Dermis blood vessel endothelial cell (primary cell): ENCODE results near the gene SYNCRIP. TPM values are rescaled to one million over a fixed set of nuclear protein-coding genes. Genes with fewer than 3 reads are reported as not detected.
"Not testable (repeated sequence)": the region's sequence is repeated elsewhere in the genome, so short reads cannot be mapped to it uniquely, and the experiment has no call there.

ENCODE experiments used
- DNase-seq: peaks from one replicate; pipeline ENCODE4 v3.0.0; 2010
- total RNA-seq: library from RNA; depleted of rRNA; stranded (reverse); fragments of >200 nt; gene quantifications from 2 replicates; pipeline ENCODE4 v1.2.3, GENCODE V29; 2014

Gene SYNCRIP
- total RNA-seq, 1 donor from 2014 or later = 70.6 TPM

- peak; percentile 33 for DNase-seq
Observed at GRCh38 chr6:85669735-85670194, 27.1 kb upstream of the SYNCRIP start.

DNA sequence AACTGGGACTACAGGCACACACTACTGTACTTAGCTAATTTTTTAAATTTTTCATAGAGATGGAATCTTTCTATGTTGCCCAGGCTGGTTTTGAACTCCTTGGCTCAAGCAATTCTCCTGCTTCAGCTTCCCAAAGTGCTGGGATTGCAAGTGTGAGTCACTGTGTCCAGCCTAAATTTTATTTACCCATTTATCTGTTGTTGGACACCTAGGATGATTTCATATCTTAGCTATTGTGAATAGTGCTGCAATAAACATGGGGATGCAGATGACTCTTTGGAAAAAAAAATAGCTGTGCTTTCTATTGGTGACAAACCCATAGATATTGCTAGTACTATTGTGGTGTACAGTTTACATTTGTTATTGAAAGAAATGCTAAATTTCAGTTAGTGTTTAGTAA is 19.6 kb upstream of the SYNCRIP start:
- DNase-seq = no peak

GRCh38 chr6:85660181-85660611 is 17.5 kb upstream of the SYNCRIP start:
- peak; percentile 46 for DNase-seq

GRCh38 chr6:85650606-85651005 is 7.9 kb upstream of the SYNCRIP start:
- DNase-seq = no peak

GRCh38 chr6:85644279-85644762 is 1.6 kb upstream of the SYNCRIP start:
- no peak for DNase-seq

DNA sequence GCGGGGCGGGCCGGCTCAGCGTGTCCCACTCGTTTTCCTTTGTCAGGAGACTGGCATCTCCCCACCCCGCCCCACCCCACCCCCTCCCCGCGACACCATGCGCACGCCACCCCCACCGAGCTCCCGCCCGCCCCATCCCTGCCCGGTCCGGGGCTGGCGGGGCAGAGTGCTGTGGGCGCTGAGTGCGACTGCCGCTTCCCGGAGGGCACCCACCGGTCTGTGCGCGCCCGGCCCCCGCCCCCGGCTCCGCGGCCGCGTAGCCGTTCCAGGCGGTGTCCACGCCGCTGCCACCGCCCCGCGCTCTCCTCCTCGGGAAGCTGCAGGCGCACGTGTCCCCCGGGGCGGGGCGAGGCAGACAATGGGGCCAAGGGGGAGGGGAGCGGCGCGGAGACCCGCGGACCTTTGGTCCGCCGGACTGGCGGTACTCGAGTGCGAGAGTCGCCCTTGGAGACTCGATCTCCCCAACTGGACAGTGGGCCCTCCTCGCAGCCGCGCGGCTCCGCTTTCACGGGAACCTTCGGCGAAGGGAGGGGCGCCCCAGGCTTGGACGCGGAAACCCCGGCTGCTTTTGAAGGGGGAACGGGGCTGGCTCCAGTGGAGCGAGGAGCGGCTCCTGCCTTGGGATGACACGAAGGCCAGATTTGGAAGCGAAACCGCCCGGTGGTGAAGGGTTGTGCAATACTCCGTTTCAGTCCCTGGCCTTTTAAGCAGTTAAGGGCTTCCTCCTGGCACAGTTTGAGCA is 1.0 kb upstream of the SYNCRIP start:
- DNase-seq = peak; percentile 95

- peak; percentile 69 for DNase-seq
Observed at GRCh38 chr6:85641897-85642773, 551 bp downstream of the SYNCRIP start.

DNA sequence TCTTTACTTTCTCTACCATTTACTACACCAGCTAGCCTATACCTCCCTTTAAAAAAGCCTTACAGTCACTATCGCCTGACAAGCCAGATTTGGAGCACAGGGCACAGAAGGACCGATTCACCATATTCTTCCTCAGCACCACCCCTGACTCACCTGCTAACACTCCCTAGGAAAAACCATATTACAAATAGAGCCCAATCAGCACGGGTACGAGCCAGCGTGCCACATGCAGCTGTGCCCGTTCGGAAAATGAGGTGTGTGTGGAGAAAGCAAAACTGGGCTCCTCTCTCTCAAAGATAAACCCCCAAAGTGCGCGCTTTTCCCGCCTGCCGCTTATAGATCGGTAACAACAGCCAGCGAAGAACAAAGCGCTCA is 1.2 kb downstream of the SYNCRIP start:
- DNase-seq = peak; percentile 24

- no peak for DNase-seq
Observed at GRCh38 chr6:85640821-85641220, 1.9 kb downstream of the SYNCRIP start.

- peak; percentile 17 for DNase-seq
Observed at GRCh38 chr6:85637579-85637978, 5.1 kb downstream of the SYNCRIP start.

DNA sequence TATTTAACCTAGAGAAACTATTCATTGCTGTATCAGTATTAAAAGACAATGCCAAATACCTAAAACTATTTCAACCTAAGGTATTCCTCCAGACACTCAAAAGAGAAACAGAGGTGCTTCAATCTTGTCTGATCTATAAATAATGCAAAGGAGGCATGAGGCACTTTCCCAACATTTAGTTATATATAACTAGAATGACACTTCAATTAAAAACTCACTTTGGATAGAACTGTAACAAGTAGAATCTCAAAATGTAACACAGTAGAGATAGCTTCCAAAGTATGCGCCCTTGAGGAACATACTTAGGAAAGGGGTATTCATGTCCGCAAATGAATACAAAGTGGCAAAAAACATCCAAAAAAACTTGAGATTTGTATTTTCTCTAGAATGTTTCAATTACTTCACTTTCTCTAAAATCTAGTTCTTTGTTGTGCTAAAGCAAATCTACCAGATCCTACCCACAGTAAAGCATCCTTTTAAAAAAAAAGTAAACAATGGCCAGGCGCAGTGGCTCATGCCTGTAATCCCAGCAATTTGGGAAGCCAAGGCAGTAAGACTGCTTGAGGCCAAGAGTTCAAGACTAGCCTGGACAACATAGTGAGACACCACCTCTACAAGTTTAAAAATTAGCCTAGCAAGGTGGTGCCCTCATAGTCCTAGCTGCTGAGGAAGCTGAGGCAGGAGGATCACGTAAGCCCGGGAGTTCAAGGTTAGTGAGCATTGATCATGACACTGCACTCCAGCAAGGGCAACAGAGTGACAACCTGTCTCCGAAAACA is 10.3 kb downstream of the SYNCRIP start:
- DNase-seq = no peak

- DNase-seq = not testable (repeated sequence)
Observed at GRCh38 chr6:85631117-85631516, 11.6 kb downstream of the SYNCRIP start.

DNA sequence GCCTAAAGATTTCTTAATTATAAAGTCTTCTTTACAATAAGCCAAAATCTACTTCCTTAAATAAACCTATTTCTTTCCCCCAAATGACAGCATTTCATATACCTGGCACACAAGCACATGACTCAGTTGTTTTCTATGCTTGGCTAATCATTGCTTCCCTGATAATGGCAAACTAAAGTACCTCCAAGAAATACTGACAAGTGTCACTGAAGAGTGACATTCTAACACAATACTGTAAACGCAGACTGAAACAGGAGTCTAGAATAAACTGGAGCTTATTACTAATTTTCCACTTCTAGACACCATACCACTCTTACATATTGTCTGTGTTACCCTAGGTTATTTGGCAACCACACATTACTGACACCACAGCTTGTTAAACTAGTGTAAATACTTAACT is 14.3 kb downstream of the SYNCRIP start:
- DNase-seq = no peak

- no peak for DNase-seq
Observed at GRCh38 chr6:85620308-85620707, 22.4 kb downstream of the SYNCRIP start.

- DNase-seq = no peak
Observed at GRCh38 chr6:85614780-85615179, 27.9 kb downstream of the SYNCRIP start.

- no peak for DNase-seq
Observed at GRCh38 chr6:85612690-85613474, 29.8 kb downstream of the SYNCRIP start.

DNA sequence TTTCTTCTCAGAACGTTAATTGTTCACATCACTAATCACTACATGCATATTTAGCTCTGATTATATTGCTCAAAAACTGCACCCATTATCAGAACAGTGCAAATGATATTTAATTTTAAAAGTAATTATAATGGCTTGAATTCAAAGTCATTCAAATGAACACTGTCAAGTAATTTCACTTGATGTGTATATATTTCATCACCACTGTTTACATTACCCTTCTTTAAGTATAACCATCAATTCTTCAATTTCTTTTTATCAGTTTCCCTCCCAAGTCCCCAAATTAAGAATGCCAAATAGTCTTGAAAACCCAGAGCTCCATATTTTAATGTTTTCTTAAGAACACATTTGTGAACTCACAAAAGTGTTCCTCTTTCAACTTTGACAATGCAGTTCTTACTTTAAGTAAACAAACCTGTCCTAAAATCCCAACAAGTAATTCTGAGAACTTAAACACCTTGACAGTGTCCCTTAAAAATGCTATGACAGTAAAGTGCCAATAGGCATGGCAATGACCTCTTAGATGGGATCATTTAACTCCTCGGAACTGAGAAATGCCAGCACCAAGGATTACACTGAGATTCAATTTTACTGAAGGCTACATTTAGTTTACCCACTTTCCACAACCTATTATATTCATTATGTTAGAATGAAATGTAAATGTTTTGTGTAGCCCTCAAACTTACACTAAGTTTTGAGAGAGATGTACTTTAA is 32.3 kb downstream of the SYNCRIP start:
- DNase-seq = no peak

DNA sequence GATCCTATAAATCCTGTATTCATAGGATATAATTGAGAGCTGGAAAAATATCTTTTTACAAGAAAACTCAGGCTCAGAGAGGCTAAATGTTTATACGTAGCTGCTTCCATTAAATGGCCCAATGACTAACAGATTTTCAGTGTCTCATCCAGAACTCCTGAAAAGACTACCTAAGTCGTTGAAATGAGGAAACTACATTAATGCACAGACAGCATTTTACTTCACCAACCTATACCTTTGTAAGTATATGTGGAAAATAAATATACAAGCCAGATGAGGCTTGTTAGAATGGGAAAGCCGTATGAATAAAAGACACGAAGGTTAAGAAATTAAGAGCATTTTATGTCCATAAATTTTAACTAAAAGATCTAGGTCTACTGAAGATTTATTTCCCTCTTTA is 40.6 kb downstream of the SYNCRIP start:
- no peak for DNase-seq

DNA sequence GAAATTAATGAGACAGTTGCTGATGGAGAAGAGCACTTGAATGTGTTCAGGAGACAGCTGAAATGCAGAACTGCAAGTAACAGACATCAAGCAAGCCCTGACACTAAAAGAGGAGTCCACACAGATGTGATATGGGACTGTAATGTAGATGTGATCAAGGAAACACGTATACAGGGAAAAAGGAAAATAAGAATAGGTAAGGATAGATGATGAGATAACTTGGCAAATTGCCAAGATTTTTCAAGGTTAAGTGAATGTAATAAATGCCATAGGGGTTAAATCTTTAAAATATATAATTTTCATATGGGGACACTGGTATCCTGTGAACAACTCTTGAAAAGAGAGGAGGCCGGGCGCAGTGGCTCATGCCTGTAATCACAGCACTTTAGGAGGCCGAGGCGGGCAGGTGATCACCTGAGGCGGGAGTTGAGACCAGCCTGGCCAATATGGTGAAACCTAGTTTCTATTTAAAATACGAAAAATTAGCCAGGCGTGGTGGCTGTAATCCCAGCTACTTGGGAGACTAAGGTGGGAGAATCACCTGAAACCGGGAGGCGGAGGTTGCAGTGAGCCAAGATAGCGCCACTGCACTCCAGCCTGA is 41.9 kb downstream of the SYNCRIP start:
- DNase-seq = no peak

GRCh38 chr6:85594197-85594930 is 48.3 kb downstream of the SYNCRIP start:
- DNase-seq = peak; percentile 35
